Neural cell (in vitro differentiated cells): Measurements from ENCODE around the gene KRT16. TPM values are rescaled to one million over a fixed set of nuclear protein-coding genes. Genes with fewer than 3 reads are reported as not detected.

Experiments
- H2AFZ ChIP-seq: fragments of 200-600, 300-800 bp; sonication (generic), shearing (Covaris generic); 2 replicates; pipeline ENCODE4 v1.6.0; 2014; ENCODE audit warnings: low read depth, mild to moderate bottlenecking, antibody characterized with exemption, low read length, moderate library complexity
- H3F3A ChIP-seq: fragments of 200-600 bp; shearing (Covaris generic); 2 replicates; pipeline ENCODE4 v1.6.1; 2016; ENCODE audit warnings: mild to moderate bottlenecking, moderate library complexity, mixed read lengths, antibody characterized with exemption, low read length; ENCODE audit not compliant: insufficient read depth, poor library complexity, severe bottlenecking
- H3K27ac ChIP-seq: fragments of 200-600, 300-800 bp; sonication (generic), shearing (Covaris generic); 2 replicates; pipeline ENCODE4 v1.5.1; 2014; ENCODE audit warnings: mild to moderate bottlenecking, low read length, moderate library complexity
- H3K27me3 ChIP-seq: fragments of 300-800, 200-600 bp; sonication (generic), shearing (Covaris generic); 2 replicates; pipeline ENCODE4 v1.6.0; 2014; ENCODE audit warnings: mild to moderate bottlenecking, low read depth, low read length, moderate library complexity; ENCODE audit not compliant: insufficient read depth
- H3K36me3 ChIP-seq: fragments of 300-800, 200-600 bp; sonication (generic), shearing (Covaris generic); 2 replicates; pipeline ENCODE4 v1.5.1; 2014; ENCODE audit warnings: mild to moderate bottlenecking, antibody characterized with exemption, low read length, moderate library complexity; ENCODE audit not compliant: insufficient read depth
- H3K4me2 ChIP-seq: fragments of 300-800, 200-600 bp; sonication (generic), shearing (Covaris generic); 2 replicates; pipeline ENCODE4 v1.6.0; 2014; ENCODE audit warnings: mild to moderate bottlenecking, low read length
- H3K4me3 ChIP-seq: fragments of 300-800, 200-600 bp; sonication (generic), shearing (Covaris generic); 2 replicates; pipeline ENCODE4 v1.5.1; 2014; ENCODE audit warnings: mild to moderate bottlenecking, low read length, moderate library complexity
- H3K79me2 ChIP-seq: fragments of 200-600 bp; shearing (Covaris generic); replicated peaks from 2 replicates; pipeline ENCODE4 v1.6.0; 2014; ENCODE audit warnings: mild to moderate bottlenecking, low read length, moderate library complexity; ENCODE audit not compliant: insufficient read depth
- H3K9ac ChIP-seq: fragments of 300-800, 200-600 bp; sonication (generic), shearing (Covaris generic); 2 replicates; pipeline ENCODE4 v1.6.1; 2016; ENCODE audit warnings: mild to moderate bottlenecking, low read length, mixed read lengths
- H3K9me2 ChIP-seq: fragments of 200-600 bp; shearing (Covaris generic); 2 replicates; pipeline ENCODE4 v1.6.1; 2016; ENCODE audit warnings: mild to moderate bottlenecking, low read length, mixed read lengths; ENCODE audit not compliant: insufficient read depth
- H3K9me3 ChIP-seq: fragments of 200-600, 300-800 bp; sonication (generic), shearing (Covaris generic); 2 replicates; pipeline ENCODE4 v1.6.1; 2016; ENCODE audit warnings: mild to moderate bottlenecking, mixed run types, low read length, moderate library complexity, mixed read lengths
- H4K20me1 ChIP-seq: fragments of 200-600 bp; shearing (Covaris generic); 2 replicates; pipeline ENCODE4 v1.6.1; 2016; ENCODE audit warnings: mild to moderate bottlenecking, mixed run types; ENCODE audit not compliant: insufficient read depth
- CTCF ChIP-seq: fragments of 450-650 bp; IDR thresholded peaks from 2 replicates; pipeline ENCODE4 v1.5.1; 2014; ENCODE audit warnings: antibody characterized with exemption, mild to moderate bottlenecking, moderate library complexity; ENCODE audit not compliant: poor library complexity, severe bottlenecking
- EP300 ChIP-seq: fragments of 450-650 bp; conservative IDR thresholded peaks from 2 replicates; pipeline ENCODE4 v1.6.1; 2014; ENCODE audit warnings: antibody characterized with exemption, mild to moderate bottlenecking, moderate library complexity; ENCODE audit not compliant: poor library complexity, severe bottlenecking
- EZH2 ChIP-seq: fragments of 200-600, 300-800 bp; shearing (Covaris generic), sonication (generic); IDR thresholded peaks from 2 replicates; pipeline ENCODE4 v1.6.1; 2014; ENCODE audit warnings: antibody characterized with exemption, low read length, borderline replicate concordance, mild to moderate bottlenecking; ENCODE audit not compliant: insufficient read depth, poor library complexity, severe bottlenecking
- MXI1 ChIP-seq: fragments of 450-650 bp; conservative IDR thresholded peaks from 2 replicates; pipeline ENCODE4 v1.6.1; 2014; ENCODE audit warnings: antibody characterized with exemption, mild to moderate bottlenecking; ENCODE audit not compliant: poor library complexity, severe bottlenecking
- POLR2AphosphoS5 ChIP-seq: IDR thresholded peaks from 2 replicates; pipeline ENCODE4 v1.6.1; 2012
- RAD21 ChIP-seq: fragments of 450-650 bp; conservative IDR thresholded peaks from 2 replicates; pipeline ENCODE4 v1.6.1; 2014; ENCODE audit warnings: antibody characterized with exemption, mild to moderate bottlenecking, moderate library complexity
- REST ChIP-seq: IDR thresholded peaks from 2 replicates; pipeline ENCODE4 v1.6.1; 2012; ENCODE audit warnings: borderline replicate concordance
- SMC3 ChIP-seq: fragments of 450-650 bp; conservative IDR thresholded peaks from 2 replicates; pipeline ENCODE4 v1.6.1; 2014; ENCODE audit warnings: antibody characterized with exemption, mild to moderate bottlenecking, moderate library complexity; ENCODE audit not compliant: poor library complexity
- TAF1 ChIP-seq: IDR thresholded peaks from 2 replicates; pipeline ENCODE4 v1.6.1; 2012; ENCODE audit warnings: low read depth
- polyA plus RNA-seq: library from polyadenylated mRNA; depleted of rRNA; stranded (reverse); fragments of >200 nt; gene quantifications from 2 replicates; pipeline ENCODE4 v1.2.3, GENCODE V29; 2014

Gene KRT16
- polyA plus RNA-seq, 1 donor from 2014 or later = not detected

DNA sequence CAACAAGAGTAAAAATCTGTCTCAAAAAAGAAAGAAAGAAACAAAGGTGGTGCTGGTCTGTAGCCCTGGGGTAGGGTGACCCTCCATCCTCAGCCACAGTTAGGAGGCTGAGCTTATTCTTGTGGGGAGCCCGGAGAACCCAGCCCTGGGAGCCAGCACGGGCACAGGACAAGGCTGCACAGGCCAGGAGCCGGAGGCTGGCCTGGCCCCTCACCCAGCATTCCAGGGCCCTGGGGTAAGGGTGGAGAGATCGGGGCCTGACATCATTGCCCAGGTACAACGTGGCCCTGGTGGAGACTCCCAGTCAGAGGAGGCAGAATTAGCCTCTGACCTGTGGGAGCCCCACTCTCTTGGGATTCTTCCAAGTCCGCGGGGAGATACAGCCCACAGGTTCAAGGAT lies 22.1 kb upstream of the KRT16 start:
- no peaks in the 10 kb centered on the region for H3K27me3 ChIP-seq
- no peak overlapping the region for H3K4me3 ChIP-seq
- no peaks in the 10 kb centered on the region for H3F3A ChIP-seq
- H3K4me2 ChIP-seq = no peak overlapping the region
- H2AFZ ChIP-seq = no peak overlapping the region
- H3K79me2 ChIP-seq = no peaks in the 10 kb centered on the region
- TF ChIP-seq POLR2AphosphoS5 = no peak
- TF ChIP-seq MXI1 = no peak
- TF ChIP-seq TAF1 = no peak
- no peak for TF ChIP-seq RAD21
- no peak for TF ChIP-seq REST
- TF ChIP-seq CTCF = no peak
- no peak for TF ChIP-seq EP300
- no peak for TF ChIP-seq SMC3
- no peak for TF ChIP-seq EZH2
- no peaks in the 10 kb centered on the region for H3K36me3 ChIP-seq
- H3K27ac ChIP-seq = no peak overlapping the region
- H4K20me1 ChIP-seq = no peaks in the 10 kb centered on the region
- H3K9me2 ChIP-seq = no peaks in the 10 kb centered on the region
- no peaks in the 10 kb centered on the region for H3K9me3 ChIP-seq
- no peak overlapping the region for H3K9ac ChIP-seq

DNA sequence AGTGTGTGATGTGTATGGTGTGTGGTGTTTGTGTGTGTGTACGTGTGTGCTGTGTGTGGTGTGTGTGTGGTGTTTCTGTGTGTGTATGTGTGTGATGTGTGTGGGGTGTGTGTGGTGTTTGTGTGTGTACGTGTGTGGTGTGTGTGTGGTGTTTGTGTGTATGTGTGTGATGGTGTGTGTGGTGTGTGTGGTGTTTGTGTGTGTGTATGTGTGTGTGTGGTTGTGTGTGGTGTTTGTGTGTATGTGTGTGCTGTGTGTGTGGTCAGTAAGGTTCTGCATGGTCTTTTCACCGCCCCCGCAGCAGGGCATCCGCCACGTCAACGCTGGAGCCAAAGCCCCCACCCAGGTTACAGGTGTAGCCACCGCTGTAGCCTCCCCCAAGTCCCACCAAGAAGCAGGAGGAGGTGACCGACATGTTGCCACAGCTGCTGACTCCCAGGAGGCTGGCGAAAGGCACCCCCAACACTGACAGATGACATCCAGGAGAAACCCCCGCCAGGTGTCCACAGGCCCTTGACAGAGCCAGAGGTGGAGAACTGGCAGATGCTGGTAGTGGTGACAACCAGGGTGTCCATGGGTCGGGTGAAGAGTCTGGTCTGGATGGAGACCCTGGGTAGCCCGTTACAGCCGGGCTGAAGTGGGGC lies 21.1 kb upstream of the KRT16 start:
- no peak overlapping the region for H3K9ac ChIP-seq

More for the DNA sequence above, 21.1 kb upstream of the KRT16 start:
- no peak for TF ChIP-seq RAD21
- no peak for TF ChIP-seq CTCF
- TF ChIP-seq POLR2AphosphoS5 = no peak
- TF ChIP-seq TAF1 = no peak
- TF ChIP-seq EZH2 = no peak
- no peak for TF ChIP-seq MXI1
- no peak for TF ChIP-seq EP300
- no peak for TF ChIP-seq REST
- TF ChIP-seq SMC3 = no peak
- H2AFZ ChIP-seq = no peak overlapping the region
- H3F3A ChIP-seq = no peaks in the 10 kb centered on the region
- no peaks in the 10 kb centered on the region for H3K9me3 ChIP-seq
- no peak overlapping the region for H3K4me3 ChIP-seq
- no peaks in the 10 kb centered on the region for H4K20me1 ChIP-seq
- no peaks in the 10 kb centered on the region for H3K79me2 ChIP-seq
- H3K36me3 ChIP-seq = no peaks in the 10 kb centered on the region
- H3K27ac ChIP-seq = no peak overlapping the region
- H3K9me2 ChIP-seq = no peaks in the 10 kb centered on the region
- no peak overlapping the region for H3K4me2 ChIP-seq
- H3K27me3 ChIP-seq = no peaks in the 10 kb centered on the region
